ENCODE results near the gene SETBP1. TPM values are rescaled to one million over a fixed set of nuclear protein-coding genes. Genes with fewer than 3 reads are reported as not detected.

Gene SETBP1
- total RNA-seq, 1 donor from 2014 or later, result 39.5 TPM

DNA sequence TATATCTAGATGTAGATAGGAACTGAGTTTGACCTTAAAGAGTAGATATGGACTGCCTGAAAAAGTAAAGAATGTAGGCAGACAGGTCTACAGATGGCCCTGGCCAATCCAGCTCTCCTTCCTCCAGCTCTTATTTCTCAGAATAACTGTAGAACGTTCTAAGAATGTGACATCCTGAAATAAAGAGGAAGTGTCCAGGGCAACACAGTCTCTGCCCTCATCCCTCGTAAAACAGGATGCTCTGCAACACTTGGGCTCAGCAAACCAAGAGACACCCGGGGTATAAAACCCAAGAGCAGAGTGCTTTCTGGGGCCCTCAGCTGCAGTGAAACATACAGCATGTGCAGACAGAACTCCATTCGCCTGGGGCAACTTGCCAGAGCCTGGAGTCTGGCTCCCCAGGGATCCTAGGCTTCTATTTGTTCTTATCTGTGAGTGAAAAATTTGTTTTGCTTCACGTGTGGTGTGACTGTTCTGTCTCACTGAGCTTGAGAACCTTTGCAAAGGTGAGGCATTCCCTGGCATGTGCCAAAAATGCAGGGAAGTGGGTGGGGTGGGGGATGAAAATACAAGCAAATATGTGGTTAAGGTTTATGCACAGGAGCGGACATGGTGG lies 401.0 kb downstream of the SETBP1 start:
- ATAC-seq, result peak; percentile 45
- Histone ChIP-seq H3K4me3 (no peak overlapping the region), H3K27me3 (no peaks in the 10 kb centered on the region), H3K9me3 (no peaks in the 10 kb centered on the region), H3K4me1 (no peaks in the 10 kb centered on the region), H3K27ac (no peak overlapping the region), H3K36me3 (no peaks in the 10 kb centered on the region)
- DNase-seq, result no peak
- intact Hi-C loops (cut with DNase I), result no loop called here
- TF ChIP-seq, protein P1, sequence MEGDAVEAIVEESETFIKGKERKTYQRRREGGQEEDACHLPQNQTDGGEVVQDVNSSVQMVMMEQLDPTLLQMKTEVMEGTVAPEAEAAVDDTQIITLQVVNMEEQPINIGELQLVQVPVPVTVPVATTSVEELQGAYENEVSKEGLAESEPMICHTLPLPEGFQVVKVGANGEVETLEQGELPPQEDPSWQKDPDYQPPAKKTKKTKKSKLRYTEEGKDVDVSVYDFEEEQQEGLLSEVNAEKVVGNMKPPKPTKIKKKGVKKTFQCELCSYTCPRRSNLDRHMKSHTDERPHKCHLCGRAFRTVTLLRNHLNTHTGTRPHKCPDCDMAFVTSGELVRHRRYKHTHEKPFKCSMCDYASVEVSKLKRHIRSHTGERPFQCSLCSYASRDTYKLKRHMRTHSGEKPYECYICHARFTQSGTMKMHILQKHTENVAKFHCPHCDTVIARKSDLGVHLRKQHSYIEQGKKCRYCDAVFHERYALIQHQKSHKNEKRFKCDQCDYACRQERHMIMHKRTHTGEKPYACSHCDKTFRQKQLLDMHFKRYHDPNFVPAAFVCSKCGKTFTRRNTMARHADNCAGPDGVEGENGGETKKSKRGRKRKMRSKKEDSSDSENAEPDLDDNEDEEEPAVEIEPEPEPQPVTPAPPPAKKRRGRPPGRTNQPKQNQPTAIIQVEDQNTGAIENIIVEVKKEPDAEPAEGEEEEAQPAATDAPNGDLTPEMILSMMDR (IDR thresholded peaks at IDR 0.05), result no peak

DNA sequence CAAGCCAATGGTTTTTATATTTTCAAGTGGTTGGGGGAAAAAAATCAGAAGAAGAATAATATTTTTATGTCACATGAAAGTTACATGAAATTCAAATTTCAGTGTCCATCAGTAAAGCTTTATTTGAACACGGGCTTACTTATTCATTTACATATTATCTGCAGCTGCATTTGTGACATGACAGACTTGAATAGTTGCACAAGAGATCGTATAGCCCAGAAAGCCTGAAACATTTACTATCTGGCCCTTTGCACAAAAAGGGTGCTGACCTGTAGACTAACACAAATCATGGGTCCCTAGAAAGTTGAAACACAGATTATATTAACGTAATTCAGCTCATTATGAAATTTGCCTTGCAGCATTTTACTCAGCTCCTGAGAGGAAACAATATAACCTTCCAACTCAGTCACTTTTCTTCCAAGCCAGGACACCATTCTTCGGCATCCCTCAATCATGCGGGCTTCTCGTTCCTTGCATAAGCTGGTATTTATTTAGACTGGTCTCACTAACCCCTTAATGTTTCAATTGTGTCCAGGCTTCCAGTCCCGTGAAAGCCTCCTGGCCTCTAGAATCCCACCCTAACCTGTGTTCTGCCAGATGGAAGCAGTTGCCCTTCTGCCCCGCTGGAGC lies 402.7 kb downstream of the SETBP1 start:
- Histone ChIP-seq H3K9me3 (no peaks in the 10 kb centered on the region), H3K4me3 (no peak overlapping the region), H3K27ac (no peak overlapping the region), H3K4me1 (no peaks in the 10 kb centered on the region), H3K27me3 (no peaks in the 10 kb centered on the region), H3K36me3 (no peaks in the 10 kb centered on the region)
- intact Hi-C loops (cut with DNase I), result no loop called here
- DNase-seq (no peak), ATAC-seq (no peak)
- TF ChIP-seq, protein P1 (IDR thresholded peaks at IDR 0.05), result no peak

DNA sequence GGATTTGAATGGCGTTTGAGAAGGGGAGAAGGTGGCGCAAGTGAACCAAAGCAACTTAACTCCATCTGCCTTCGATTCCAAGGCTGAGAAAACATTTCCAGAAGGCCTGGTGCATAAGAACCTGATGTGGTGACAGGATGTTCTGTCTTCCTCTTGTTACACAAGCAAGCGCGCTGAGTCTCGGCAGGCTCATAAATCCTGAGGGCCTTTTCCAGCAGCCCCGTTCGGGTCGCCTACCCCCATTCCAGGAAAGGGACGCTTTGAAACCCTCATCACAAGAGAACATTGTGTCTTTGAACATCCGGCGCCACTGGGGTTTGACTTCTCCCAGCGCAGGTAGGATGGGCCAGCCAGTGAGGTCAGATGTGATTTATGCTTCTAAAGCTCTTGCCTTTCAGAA lies 403.5 kb downstream of the SETBP1 start:
- ATAC-seq (no peak), DNase-seq (no peak)
- H3K36me3 ChIP-seq, result no peaks in the 10 kb centered on the region
- H3K27me3 ChIP-seq, result no peaks in the 10 kb centered on the region
- H3K4me3 ChIP-seq, result no peak overlapping the region
- no peaks in the 10 kb centered on the region for H3K4me1 ChIP-seq
- no peaks in the 10 kb centered on the region for H3K9me3 ChIP-seq
- intact Hi-C loops (cut with DNase I), result no loop called here
- TF ChIP-seq, protein P1 (IDR thresholded peaks at IDR 0.05), result no peak
- H3K27ac ChIP-seq, result no peak overlapping the region

DNA sequence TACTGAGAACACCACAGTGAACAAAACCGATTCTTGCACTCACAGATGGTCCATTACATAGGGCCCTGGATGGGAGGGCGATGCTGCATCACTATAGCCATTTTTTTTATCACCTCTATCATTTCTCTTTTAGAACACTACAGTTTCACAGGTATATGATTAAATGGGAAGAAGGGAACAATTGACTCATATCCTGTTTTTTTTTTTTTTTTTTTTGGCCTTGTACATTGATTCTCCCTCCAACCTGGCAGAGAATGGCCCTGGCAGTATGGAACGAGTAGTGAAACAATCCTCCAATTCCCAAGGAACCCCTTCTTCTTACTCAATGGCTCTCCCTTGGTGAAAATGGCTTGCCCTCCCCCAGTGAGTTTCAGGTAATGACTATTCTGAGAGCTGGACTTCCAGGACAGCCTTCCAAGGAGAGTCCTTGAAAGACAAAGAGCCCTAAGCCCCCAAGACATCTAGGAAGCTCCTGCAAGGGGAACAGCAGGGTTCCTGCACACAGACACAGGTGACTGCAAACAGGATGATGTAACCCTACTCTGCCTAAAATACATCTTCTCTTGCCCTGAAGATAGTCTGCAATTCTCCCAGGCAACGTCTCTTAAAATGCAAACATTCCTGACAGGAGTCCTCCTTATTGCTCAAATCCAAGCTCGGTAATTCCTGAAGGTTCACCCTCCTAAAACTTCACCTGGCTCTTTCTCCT lies 405.4 kb downstream of the SETBP1 start:
- Histone ChIP-seq H3K27ac (no peak overlapping the region), H3K36me3 (no peaks in the 10 kb centered on the region), H3K4me3 (no peak overlapping the region), H3K9me3 (no peaks in the 10 kb centered on the region), H3K4me1 (no peaks in the 10 kb centered on the region), H3K27me3 (no peaks in the 10 kb centered on the region)
- intact Hi-C loops (cut with DNase I), result no loop called here
- ATAC-seq (no peak), DNase-seq (no peak)
- TF ChIP-seq, protein P1 (IDR thresholded peaks at IDR 0.05), result no peak

DNA sequence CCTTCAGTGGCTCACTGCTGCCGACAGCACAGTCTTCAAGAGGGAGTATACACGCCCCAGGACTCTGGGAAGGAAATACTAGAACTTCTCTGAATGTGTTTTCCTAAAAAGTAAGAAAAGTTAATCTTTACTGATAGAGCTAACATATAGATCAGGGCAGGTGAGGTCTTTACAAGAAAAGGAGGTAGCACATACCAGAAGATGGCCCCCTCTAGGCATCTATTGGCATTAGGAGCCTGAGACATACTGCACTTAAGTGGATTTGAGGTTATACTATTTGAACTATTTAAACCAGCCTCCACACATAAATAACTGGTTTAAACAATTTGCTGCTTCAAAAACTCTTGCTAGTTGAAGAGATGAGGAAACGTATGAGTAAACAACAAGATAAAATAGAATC lies 406.1 kb downstream of the SETBP1 start:
- TF ChIP-seq, protein P1 (IDR thresholded peaks at IDR 0.05), result no peak
- Histone ChIP-seq H3K9me3 (no peaks in the 10 kb centered on the region), H3K4me1 (no peaks in the 10 kb centered on the region), H3K4me3 (no peak overlapping the region), H3K27ac (no peak overlapping the region), H3K27me3 (no peaks in the 10 kb centered on the region), H3K36me3 (no peaks in the 10 kb centered on the region)
- ATAC-seq, result no peak
- intact Hi-C loops (cut with DNase I), result no loop called here
- DNase-seq, result no peak
